GM19438 (cell line): ENCODE data around the gene ACOT12.
"Not testable (repeated sequence)": the region's sequence is repeated elsewhere in the genome, so short reads cannot be mapped to it uniquely, and the experiment has no call there.

Experiments
- ATAC-seq: cut with Tn5 transposase; IDR thresholded peaks from one replicate; pipeline ENCODE4 v1.9.1; 2021; ENCODE audit warnings: low read depth; ENCODE audit not compliant: unreplicated experiment

ACOT12 gene

DNA sequence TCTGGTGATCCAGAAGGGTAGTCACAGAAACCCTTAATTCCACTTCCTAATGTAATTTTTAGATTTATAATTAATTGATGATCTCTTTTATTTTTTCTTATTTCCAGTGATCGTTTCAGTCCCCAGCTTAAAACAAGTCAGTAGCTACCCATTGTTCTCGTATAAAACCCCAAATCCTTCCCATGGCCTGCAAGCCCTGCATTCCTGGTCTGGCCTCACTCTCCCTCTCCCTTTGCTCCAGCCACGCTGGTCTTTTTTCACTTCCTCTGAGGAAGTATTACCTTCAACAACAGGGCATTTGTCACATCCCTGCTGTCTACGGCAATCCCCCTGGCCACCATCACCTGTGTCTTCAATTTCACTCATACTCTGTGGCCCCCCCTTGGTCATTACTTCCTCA, 44.8 kb downstream of the ACOT12 start:
- no peak for ATAC-seq

DNA sequence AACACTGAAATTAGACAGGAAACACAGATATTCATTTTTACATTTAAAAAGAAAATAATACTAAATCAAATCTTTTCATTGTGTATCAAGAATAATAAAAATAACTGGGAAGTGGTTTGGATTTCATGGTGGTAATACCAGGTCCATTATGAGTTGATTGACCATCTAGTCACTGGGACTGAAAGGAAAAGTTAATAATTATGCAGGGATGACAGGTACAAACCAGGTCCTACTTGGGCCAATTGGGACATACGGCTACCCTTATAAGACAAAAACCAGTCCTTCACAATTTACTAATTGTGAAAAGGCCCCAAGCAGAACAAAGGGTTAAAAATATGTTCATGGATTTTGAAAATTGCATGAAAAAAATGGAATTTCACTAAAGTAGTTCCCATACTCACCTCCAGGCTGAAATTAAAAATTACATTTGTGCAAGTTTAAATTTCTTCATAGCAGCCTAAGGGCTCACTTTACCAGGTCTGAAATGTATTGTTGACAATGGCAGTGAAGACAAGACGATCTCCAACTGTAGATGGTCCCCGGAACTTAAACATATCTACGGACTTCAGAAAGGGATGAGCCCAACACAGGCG, 48.4 kb downstream of the ACOT12 start:
- no peak for ATAC-seq

DNA sequence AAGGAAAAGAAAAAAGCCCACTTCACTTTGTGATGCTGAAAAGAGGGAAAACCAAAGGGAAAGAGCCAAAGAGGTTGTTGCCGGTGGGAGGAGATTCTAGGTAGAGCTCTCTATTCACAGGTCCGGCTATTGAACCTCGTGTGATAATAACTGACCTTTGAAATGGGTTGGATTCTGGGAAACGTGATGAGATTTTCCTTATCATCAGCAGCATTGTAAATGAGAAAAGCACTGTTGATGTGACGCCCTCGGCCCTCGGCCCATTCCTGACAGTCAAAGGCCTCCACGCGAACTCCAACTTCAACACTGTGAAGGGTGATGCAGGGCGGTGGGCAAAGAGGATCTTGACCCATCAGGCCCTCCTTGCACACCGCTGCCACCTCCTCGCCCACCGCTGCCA, 49.2 kb downstream of the ACOT12 start:
- no peak for ATAC-seq

DNA sequence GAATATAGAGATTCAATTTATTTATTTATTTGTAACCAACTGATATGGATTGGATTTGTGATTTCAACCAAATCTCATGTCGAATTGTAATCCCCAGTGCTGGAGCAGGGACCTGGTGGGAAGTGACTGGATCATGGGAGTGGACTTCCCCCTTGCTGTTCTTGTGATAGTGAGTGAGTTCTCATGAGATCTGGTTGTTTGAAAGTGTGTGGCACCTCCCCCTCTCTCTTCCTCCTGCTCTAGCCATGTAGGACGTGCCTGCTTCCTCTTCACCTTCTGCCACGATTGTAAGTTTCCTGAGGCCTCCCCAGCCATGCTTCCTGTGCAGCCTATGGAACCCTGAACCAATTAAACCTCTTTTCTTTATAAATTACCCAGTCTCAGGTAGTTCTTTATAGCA, 55.7 kb downstream of the ACOT12 start:
- ATAC-seq = not testable (repeated sequence)

DNA sequence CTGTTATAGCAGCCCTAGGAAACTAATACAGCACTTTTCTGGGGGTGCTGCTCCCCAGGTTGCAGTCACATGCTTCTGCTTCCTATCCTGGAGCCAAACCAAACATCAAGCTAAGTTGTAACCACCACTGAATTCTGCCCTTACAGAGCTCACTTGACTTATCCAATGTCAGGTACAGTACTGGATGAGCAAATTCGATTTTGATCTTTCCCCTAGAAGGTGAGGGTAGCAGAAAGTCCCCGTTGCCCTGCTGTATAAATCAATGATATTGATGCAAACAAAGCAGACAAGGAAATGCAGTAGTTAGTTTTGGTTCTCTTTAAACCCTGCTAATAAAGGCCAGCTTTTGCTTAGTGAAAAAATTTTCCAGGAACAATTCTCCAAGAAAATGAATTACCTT, 56.1 kb downstream of the ACOT12 start:
- no peak for ATAC-seq

DNA sequence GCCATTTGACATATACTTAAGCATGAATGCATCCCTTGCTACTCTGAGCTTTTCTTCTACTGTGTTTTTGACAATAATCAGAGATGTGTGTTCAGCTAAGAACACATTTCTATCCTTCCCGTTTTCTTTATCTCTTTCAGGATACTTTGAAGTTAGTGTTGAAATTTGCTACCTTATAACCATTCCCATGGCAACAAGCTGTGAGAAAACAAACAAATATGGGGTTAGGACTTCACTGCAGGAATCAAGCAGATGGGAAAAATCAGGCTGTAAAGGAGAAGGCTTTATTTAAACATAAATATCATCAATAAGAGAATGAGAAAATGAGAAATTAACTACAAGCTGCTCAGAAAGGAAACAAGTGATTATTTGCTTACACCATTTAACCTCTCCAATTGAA, 57.4 kb downstream of the ACOT12 start:
- no peak for ATAC-seq

DNA sequence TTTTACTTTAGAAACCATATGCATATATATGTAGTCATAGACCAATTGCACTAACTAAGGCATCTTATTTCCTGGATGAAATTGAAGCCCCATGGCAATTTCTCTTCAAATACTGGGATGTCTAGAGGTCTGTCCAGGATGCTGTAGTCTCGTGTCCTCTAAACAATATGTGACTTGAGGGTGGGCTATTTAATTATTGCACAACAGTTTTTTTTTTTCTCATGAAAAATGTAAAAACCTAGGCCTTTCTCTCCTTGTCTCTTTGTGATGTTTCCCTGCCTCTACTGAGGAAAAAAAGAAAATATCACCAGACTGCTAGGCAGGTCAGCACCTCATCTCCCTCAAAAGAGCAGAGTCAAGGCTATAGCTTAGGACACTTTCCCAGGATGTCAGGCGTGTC, 58.0 kb downstream of the ACOT12 start:
- ATAC-seq = no peak

GRCh38 chr5:81334304-81335061, 59.5 kb downstream of the ACOT12 start:
- ATAC-seq = no peak

- ATAC-seq = no peak
Measured at GRCh38 chr5:81326554-81326953, 67.4 kb downstream of the ACOT12 start.

GRCh38 chr5:81317536-81317935, 76.4 kb downstream of the ACOT12 start:
- ATAC-seq = no peak

GRCh38 chr5:81316571-81316970, 77.4 kb downstream of the ACOT12 start:
- no peak for ATAC-seq

GRCh38 chr5:81315830-81316229, 78.1 kb downstream of the ACOT12 start:
- ATAC-seq = no peak

DNA sequence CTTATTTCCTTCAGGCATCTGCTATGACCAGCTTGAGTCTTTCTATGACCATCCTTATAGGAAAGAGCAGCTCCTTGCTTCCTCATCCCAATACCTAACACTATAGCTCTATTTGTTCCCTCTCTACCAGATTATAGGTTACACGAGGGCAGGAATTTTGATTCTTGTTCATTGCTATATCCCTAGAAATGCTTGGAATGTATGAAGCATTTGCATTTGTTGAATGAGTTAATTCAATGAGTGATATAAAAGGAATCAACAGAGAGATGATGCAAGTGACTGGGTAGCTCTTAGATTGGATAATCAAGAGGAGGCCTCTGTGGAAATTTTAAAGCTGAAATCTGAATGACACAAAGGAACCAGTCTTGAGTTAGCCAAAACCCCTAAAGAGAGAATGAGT, 78.6 kb downstream of the ACOT12 start:
- ATAC-seq = no peak

- no peak for ATAC-seq
Measured at GRCh38 chr5:81314581-81314980, 79.4 kb downstream of the ACOT12 start.

DNA sequence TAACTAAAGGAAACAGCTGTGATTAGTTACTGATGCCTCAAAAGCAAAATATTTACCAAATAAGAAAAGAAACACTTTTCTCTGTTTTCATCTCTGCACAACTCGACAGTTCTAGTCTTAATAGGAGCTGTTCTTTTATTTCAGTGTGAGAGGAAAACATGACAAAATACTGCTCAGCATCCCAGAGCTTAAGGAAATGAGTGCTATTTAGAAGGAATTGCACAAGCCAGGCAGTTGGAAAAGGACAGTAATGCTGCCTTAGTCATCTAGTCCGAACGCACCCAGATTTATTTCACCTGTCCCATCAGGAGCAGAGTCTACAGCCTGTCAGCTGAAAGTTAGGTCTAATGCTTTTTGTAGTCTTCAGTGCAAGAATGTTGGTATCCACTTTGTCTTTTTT, 80.2 kb downstream of the ACOT12 start:
- no peak for ATAC-seq

DNA sequence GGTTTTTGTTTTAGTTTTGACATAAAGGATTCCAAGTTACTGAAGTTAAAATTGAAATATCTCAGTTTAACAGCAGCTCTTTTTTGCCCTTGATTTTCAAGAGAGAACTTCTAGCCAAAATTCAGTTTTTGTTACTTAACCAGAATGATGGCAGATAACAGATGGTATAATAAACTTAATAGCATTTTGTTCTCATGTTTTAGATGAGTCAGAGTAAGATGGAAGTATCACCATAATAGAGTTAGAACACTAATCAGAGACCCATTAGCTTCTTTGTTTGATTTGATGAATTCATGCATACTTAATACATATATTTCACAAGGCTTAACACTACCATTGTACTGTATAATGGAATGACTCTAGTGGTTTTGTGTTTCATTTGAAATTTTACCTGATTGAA, 80.7 kb downstream of the ACOT12 start:
- ATAC-seq = no peak

DNA sequence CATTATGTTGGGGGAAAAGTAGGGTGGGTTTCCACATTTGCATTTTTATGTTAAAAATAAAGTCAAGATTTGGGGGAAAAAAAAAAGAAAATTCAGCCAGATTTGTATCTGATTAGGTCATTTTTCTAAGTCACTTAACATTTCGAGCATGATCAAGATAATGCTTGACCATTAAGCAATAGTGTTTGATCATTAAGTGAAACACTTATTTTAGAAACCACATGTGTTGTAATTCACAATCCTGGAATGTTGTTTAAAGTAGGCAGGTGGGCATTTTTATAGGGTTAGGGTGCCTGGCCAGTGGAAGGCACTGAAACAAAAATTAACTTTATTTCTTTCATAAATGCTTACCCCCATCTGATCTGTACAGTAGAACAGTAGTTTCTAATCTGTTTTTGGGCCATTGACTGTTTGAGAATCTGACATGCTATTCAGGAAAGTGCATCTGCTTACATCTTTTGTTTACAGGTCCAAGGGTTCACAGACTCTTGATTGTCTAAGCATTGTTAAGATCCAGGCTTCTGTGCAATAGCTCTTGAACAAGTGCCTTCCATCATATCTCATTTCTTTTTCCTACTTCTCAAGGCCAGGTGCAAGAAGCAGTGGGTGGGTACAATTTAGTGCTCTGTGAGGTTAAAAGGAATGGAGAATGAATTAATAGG, 83.4 kb downstream of the ACOT12 start:
- ATAC-seq = no peak

DNA sequence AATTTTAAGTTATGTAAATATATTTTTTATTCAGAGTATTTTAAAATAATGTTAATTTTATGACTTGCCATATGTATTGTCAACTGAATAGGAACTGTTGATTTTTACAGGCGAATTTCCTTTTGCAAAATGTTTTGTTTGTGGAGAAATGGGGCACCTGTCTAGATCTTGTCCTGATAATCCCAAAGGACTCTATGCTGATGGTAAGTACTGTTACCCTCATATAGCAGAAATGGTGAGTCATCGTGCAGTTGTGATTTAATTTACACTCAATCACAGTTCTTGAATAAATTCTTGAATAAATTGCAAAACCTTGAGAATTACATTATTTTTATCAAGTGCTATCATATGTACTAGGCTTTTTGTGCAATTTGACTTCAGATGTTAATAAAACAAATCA, 85.1 kb downstream of the ACOT12 start:
- no peak for ATAC-seq

- no peak for ATAC-seq
Measured at GRCh38 chr5:81305785-81306184, 88.1 kb downstream of the ACOT12 start.

- ATAC-seq = no peak
Measured at GRCh38 chr5:81303563-81303962, 90.4 kb downstream of the ACOT12 start.

DNA sequence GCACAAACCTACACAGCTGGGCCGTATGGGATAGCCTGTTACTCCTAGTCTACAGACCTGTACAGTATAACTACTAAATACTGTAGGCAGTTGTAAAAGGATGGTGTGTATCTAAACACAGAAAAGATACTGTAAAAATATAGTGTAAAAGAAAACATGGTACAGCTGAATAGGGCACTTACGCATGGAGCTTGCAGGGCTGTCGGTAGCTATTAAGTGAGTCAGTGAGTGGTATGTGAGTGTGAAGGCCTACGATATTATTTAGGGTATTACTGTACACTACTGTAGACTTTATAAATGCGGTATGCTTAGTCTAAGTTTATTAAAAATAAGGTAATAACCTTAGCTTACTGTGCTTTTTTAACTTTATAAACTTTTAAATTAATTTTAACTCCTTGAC, 91.3 kb downstream of the ACOT12 start:
- ATAC-seq = no peak
